Osteoblast (primary cell): Measurements from ENCODE around the gene ATP6V0E2. TPM values are rescaled to one million over a fixed set of nuclear protein-coding genes. Genes with fewer than 3 reads are reported as not detected.

Source experiments
- DNase-seq: peaks from one replicate; pipeline ENCODE4 v3.0.0; 2011; ENCODE audit warnings: low spot score, mixed read lengths; ENCODE audit not compliant: insufficient read length; ENCODE audit errors: missing footprints
- H2AFZ ChIP-seq: 2 replicates; pipeline ENCODE4 v1.6.0; 2011; ENCODE audit warnings: mild to moderate bottlenecking, low read length
- H3K27ac ChIP-seq: 2 replicates; pipeline ENCODE4 v1.5.1; 2011; ENCODE audit warnings: mild to moderate bottlenecking, low read depth, low read length, moderate library complexity
- H3K27me3 ChIP-seq: 2 replicates; pipeline ENCODE4 v1.6.0; 2012; ENCODE audit warnings: mild to moderate bottlenecking, control low read depth, inconsistent platforms, low read length, moderate library complexity; ENCODE audit not compliant: insufficient read depth
- H3K36me3 ChIP-seq: 2 replicates; pipeline ENCODE4 v1.5.1; 2011; ENCODE audit warnings: mild to moderate bottlenecking, low read length, control low read depth, moderate library complexity; ENCODE audit not compliant: insufficient read depth
- H3K4me1 ChIP-seq: 2 replicates; pipeline ENCODE4 v1.5.1; 2011; ENCODE audit warnings: mild to moderate bottlenecking, low read length, control low read depth, moderate library complexity; ENCODE audit not compliant: insufficient read depth
- H3K4me2 ChIP-seq: 2 replicates; pipeline ENCODE4 v1.6.0; 2011; ENCODE audit warnings: mild to moderate bottlenecking, low read length; ENCODE audit not compliant: insufficient read depth
- H3K4me3 ChIP-seq: fragments of 200-600 bp; sonication (generic); 3 replicates; pipeline ENCODE4 v1.5.1; 2012; ENCODE audit warnings: mild to moderate bottlenecking, low read length, inconsistent platforms; ENCODE audit not compliant: insufficient read depth
- H3K79me2 ChIP-seq: 2 replicates; pipeline ENCODE4 v1.6.0; 2012; ENCODE audit warnings: mild to moderate bottlenecking, low read length, control low read depth, inconsistent platforms; ENCODE audit not compliant: insufficient read depth
- H3K9me3 ChIP-seq: 2 replicates; pipeline ENCODE4 v1.5.1; 2011; ENCODE audit warnings: low read depth, low read length, control low read depth
- H4K20me1 ChIP-seq: 2 replicates; pipeline ENCODE4 v1.6.0; 2012; ENCODE audit warnings: mild to moderate bottlenecking, low read length, control low read depth; ENCODE audit not compliant: insufficient read depth
- total RNA-seq: library from RNA; depleted of rRNA; stranded (reverse); fragments of >200 nt; gene quantifications from 2 replicates; pipeline ENCODE4 v1.2.3, GENCODE V29; 2012
- TF ChIP-seq, protein P1 (sequence below): IDR thresholded peaks from 2 replicates; pipeline ENCODE4 v1.5.1; 2011; ENCODE audit warnings: mild to moderate bottlenecking, low read depth, low read length, moderate library complexity; ENCODE audit errors: extremely low read depth

Gene ATP6V0E2
- total RNA-seq: 27.9 and 28.3 TPM in 2 replicates

DNA sequence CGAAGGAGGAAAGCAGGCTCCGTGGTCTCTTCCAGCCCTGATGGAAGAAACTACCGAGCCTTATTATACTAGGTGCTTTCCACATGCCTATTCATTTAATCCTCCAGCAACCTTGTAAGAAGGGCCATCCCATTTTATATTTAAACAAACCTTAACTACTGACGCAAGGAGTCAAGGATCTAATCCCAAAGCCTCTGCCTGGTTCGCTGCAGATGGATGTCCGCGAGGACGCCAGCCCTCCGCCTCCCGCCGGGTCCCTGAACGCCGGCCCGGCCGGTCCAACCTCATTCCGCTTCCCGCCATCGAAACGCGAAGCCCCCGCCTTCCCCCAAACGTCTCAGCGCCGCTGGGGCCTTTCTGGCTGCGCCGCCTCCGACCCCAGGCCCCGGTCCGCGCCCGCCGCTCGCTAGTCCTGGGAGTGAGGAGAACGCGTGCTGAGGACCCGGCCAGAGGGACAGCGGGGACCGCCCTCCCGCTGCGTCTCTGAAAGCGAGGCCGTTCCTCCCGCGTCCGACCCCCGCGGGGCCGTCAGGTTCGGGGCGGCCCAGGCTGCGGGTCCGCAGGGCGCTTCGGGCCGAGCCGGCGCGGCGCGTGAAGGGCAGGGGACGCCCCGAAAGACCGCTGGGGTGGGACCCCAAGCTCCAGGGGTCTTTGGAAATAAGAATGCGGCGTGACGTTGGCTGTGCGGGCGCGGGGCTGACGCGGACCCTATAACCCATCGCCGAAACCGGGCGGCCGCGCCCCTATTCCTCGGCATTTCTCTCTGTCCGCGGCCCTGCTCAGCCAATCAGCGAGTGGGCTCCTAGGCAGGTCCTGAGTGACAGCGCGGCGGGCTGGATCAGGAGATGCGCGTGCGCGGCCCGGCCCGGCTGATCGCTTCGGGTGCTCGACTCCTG is at the start of gene ATP6V0E2:
Gene ATP6V0E2 (plus strand): TSS at position 896 of the 896 bp plus-strand sequence. CDS start 97 bp downstream, outside the sequence.
- peak within 1 kb of the TSS; percentile 93 for H2AFZ ChIP-seq
- H3K27ac ChIP-seq: peak within 1 kb of the TSS; percentile 52
- H3K36me3 ChIP-seq: no peaks in the 10 kb centered on the region
- H3K9me3 ChIP-seq: no peaks in the 10 kb centered on the region
- peaks cover 16% of the 10 kb centered on the region for H3K4me1 ChIP-seq
- no peaks in the 10 kb centered on the region for H4K20me1 ChIP-seq
- no peaks in the 10 kb centered on the region for H3K79me2 ChIP-seq
- DNase-seq: peak; percentile 100
- TF ChIP-seq, protein P1, sequence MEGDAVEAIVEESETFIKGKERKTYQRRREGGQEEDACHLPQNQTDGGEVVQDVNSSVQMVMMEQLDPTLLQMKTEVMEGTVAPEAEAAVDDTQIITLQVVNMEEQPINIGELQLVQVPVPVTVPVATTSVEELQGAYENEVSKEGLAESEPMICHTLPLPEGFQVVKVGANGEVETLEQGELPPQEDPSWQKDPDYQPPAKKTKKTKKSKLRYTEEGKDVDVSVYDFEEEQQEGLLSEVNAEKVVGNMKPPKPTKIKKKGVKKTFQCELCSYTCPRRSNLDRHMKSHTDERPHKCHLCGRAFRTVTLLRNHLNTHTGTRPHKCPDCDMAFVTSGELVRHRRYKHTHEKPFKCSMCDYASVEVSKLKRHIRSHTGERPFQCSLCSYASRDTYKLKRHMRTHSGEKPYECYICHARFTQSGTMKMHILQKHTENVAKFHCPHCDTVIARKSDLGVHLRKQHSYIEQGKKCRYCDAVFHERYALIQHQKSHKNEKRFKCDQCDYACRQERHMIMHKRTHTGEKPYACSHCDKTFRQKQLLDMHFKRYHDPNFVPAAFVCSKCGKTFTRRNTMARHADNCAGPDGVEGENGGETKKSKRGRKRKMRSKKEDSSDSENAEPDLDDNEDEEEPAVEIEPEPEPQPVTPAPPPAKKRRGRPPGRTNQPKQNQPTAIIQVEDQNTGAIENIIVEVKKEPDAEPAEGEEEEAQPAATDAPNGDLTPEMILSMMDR: no peak
- H3K4me3 ChIP-seq: peak within 1 kb of the TSS; percentile 87
- peak within 1 kb of the TSS; percentile 92 for H3K4me2 ChIP-seq
- no peaks in the 10 kb centered on the region for H3K27me3 ChIP-seq

DNA sequence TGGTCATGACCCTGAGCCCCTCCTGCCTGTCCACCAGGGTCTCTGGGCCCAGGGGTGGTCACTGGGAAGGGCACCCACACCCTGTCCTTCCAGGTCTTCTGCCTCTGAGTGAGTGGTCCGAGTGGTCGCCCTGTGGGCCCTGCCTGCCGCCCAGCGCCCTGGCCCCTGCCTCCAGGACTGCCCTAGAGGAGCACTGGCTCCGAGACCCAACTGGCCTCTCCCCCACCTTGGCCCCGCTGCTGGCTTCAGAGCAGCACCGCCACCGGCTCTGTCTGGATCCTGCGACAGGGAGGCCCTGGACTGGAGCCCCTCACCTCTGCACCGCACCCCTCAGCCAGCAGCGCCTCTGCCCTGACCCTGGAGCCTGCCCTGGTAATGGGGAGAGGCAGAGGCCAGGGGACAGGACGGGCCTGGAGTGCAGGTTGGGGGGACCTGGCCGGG is 49.4 kb upstream of the ATP6V0E2 start:
- Histone ChIP-seq H3K79me2 (no peaks in the 10 kb centered on the region), H3K4me3 (no peak overlapping the region)

DNA sequence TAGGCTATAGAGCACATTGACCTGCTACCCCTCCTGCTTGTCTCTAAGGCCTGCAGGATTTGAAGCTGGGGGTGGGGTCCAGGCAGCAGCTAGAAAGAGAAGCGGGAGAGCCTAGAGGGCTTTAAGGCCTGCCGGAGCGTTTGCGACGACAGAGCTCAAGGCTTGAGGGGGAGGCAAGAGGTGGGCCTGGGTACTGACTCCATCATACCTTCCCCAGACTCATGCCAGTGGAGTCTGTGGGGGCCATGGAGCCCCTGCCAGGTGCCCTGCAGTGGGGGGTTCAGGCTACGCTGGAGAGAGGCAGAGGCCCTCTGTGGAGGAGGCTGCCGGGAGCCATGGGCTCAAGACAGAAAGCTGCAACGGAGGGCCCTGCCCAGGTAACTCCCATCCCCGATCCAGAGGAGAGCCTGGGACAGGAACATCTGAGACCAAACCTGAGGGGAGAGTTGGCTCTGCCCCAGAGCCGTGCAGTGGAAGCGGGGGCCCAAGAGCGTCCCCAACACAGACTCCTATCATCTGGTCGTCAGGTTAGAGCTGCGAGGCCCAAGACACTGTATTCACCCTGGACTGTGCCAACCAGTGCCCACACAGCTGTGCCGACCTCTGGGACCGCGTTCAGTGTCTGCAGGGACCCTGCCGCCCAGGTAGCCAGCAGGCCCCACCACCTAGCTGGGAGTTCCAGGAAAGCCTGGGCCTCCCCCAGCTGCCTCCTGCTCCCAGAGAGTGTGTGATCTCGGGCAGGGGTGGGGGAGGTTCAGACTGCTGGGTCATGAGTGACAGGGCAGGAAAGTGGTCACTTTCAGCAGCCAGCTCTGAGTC is 48.8 kb upstream of the ATP6V0E2 start:
- Histone ChIP-seq H3K4me2 (no peak overlapping the region), H3K27me3 (no peaks in the 10 kb centered on the region), H3K4me3 (no peak overlapping the region), H3K79me2 (no peaks in the 10 kb centered on the region), H3K9me3 (no peaks in the 10 kb centered on the region), H3K4me1 (no peaks in the 10 kb centered on the region), H2AFZ (no peak overlapping the region), H3K27ac (no peak overlapping the region), H4K20me1 (no peaks in the 10 kb centered on the region), H3K36me3 (no peaks in the 10 kb centered on the region)
- TF ChIP-seq, protein P1: no peak
- peak; percentile 77 for DNase-seq

More for the DNA sequence above, 49.4 kb upstream of the ATP6V0E2 start:
- H3K9me3 ChIP-seq: no peaks in the 10 kb centered on the region
- TF ChIP-seq, protein P1: no peak
- no peak overlapping the region for H3K4me2 ChIP-seq
- no peaks in the 10 kb centered on the region for H4K20me1 ChIP-seq
- no peak overlapping the region for H2AFZ ChIP-seq
- H3K4me1 ChIP-seq: no peaks in the 10 kb centered on the region
- no peaks in the 10 kb centered on the region for H3K27me3 ChIP-seq
- DNase-seq: peak; percentile 70
- H3K27ac ChIP-seq: no peak overlapping the region
- H3K36me3 ChIP-seq: no peaks in the 10 kb centered on the region
